ENCODE results near the gene ATP2C2.

The ATP2C2 gene

DNA sequence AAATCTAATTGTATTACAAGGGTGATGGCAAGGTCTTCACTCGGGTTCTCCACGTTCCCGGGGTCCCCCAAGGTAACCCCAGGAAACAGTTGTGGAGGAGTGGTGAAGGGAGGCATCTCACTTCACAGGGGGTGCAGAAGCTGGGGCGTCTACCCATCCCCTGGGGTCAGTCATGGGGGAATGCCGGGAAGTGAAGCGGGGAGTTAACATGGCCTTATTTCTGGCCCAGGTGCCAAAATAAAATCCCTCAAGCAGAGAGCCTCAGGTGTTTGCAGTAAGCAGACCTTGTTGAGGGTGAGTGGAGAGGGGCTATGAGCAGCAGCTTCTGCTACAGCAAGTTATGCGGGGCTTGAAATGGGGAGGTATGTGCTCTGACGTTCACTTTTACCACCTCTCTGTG lies 9.0 kb upstream of the ATP2C2 start:
- TF ChIP-seq SIN3A (IDR thresholded peaks at IDR 0.05; ENCODE audit: borderline replicate concordance, insufficient read depth, low read length) (no peak), FOXP2 (optimal IDR thresholded peaks at IDR 0.05; ENCODE audit: borderline replicate concordance, extremely low read depth, extremely low read length, insufficient read depth) (no peak), POLR2AphosphoS5 (IDR thresholded peaks at IDR 0.05; ENCODE audit: low read depth, low read length) (no peak), TAF1 (IDR thresholded peaks at IDR 0.05; ENCODE audit: borderline replicate concordance, insufficient read depth, low read length) (no peak)
- TF ChIP-seq, protein P1, sequence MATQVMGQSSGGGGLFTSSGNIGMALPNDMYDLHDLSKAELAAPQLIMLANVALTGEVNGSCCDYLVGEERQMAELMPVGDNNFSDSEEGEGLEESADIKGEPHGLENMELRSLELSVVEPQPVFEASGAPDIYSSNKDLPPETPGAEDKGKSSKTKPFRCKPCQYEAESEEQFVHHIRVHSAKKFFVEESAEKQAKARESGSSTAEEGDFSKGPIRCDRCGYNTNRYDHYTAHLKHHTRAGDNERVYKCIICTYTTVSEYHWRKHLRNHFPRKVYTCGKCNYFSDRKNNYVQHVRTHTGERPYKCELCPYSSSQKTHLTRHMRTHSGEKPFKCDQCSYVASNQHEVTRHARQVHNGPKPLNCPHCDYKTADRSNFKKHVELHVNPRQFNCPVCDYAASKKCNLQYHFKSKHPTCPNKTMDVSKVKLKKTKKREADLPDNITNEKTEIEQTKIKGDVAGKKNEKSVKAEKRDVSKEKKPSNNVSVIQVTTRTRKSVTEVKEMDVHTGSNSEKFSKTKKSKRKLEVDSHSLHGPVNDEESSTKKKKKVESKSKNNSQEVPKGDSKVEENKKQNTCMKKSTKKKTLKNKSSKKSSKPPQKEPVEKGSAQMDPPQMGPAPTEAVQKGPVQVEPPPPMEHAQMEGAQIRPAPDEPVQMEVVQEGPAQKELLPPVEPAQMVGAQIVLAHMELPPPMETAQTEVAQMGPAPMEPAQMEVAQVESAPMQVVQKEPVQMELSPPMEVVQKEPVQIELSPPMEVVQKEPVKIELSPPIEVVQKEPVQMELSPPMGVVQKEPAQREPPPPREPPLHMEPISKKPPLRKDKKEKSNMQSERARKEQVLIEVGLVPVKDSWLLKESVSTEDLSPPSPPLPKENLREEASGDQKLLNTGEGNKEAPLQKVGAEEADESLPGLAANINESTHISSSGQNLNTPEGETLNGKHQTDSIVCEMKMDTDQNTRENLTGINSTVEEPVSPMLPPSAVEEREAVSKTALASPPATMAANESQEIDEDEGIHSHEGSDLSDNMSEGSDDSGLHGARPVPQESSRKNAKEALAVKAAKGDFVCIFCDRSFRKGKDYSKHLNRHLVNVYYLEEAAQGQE (IDR thresholded peaks at IDR 0.05; ENCODE audit: insufficient read depth in 1 of 2, low read depth in 2 of 2, low read length in 2 of 2), result no peak

DNA sequence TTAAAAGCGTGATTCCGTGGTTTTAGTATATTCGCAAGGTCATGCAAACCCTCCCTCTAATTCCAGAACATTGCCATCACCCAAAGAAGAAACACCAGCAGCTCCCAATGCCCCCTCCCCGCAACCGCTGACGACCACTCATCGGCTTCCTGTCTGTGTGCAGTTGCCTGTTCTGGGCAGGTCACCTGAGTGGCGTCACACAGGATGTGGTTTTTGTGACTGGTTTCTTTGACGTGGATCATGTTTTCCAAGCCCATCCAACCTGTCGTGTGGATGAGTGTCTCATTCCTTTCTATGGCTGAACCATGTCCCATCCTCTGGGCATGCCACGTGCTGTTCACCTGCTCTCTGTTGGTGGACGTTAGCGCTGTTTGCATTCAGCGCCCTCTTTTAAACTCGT lies 8.2 kb upstream of the ATP2C2 start:
- TF ChIP-seq SIN3A (IDR thresholded peaks at IDR 0.05; ENCODE audit: borderline replicate concordance, insufficient read depth, low read length), result no peak
- TF ChIP-seq TAF1 (IDR thresholded peaks at IDR 0.05; ENCODE audit: borderline replicate concordance, insufficient read depth, low read length), result no peak
- TF ChIP-seq FOXP2 (optimal IDR thresholded peaks at IDR 0.05; ENCODE audit: borderline replicate concordance, extremely low read depth, extremely low read length, insufficient read depth), result no peak

DNA sequence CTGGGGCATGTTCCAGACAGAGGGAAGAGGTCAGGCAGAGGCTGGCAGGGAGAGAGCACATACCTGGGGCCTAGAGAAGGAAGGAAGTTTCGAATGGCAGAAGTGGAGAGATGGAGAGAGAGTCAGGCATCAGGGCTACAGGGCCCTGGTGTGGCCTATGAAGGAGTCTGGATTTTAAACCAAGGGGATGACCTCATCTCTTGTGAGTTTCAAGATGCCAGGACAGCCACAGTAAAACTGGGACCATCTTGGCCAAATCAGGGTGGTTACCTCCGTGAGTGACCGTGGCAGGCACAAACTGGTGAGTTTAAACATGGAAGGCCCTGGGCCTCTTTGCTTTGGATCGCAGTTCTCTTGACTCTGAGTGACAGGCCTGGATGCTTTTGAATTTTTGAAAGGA lies 7.6 kb upstream of the ATP2C2 start:
- no peak for TF ChIP-seq TAF1 (IDR thresholded peaks at IDR 0.05; ENCODE audit: borderline replicate concordance, insufficient read depth, low read length)
- no peak for TF ChIP-seq POLR2AphosphoS5 (IDR thresholded peaks at IDR 0.05; ENCODE audit: low read depth, low read length)
- TF ChIP-seq, protein P1 (IDR thresholded peaks at IDR 0.05; ENCODE audit: insufficient read depth in 1 of 2, low read depth in 2 of 2, low read length in 2 of 2), result no peak
- TF ChIP-seq FOXP2 (optimal IDR thresholded peaks at IDR 0.05; ENCODE audit: borderline replicate concordance, extremely low read depth, extremely low read length, insufficient read depth), result no peak
- no peak for TF ChIP-seq SIN3A (IDR thresholded peaks at IDR 0.05; ENCODE audit: borderline replicate concordance, insufficient read depth, low read length)

DNA sequence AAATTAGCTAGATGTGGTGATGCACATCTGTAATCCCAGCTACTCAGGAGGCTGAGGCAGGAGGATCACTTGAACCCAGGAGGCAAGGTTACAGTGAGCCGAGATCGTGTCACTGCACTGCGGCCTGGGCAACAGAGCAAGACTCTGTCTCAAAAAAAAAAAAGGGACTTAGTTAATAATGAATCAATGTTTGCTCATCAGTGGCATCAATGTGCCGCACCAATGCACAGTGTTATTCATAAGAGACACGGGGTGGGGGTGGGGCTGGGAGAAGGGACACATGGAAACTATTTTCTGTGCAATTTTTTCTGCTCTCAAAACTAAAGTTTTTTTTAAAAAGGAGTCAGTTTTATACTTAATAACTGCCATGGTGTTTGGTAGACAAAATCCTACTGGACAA lies 6.8 kb upstream of the ATP2C2 start:
- TF ChIP-seq TAF1 (IDR thresholded peaks at IDR 0.05; ENCODE audit: borderline replicate concordance, insufficient read depth, low read length) (no peak), POLR2AphosphoS5 (IDR thresholded peaks at IDR 0.05; ENCODE audit: low read depth, low read length) (no peak), SIN3A (IDR thresholded peaks at IDR 0.05; ENCODE audit: borderline replicate concordance, insufficient read depth, low read length) (no peak), FOXP2 (optimal IDR thresholded peaks at IDR 0.05; ENCODE audit: borderline replicate concordance, extremely low read depth, extremely low read length, insufficient read depth) (no peak)
- TF ChIP-seq, protein P1 (IDR thresholded peaks at IDR 0.05; ENCODE audit: insufficient read depth in 1 of 2, low read depth in 2 of 2, low read length in 2 of 2), result no peak

DNA sequence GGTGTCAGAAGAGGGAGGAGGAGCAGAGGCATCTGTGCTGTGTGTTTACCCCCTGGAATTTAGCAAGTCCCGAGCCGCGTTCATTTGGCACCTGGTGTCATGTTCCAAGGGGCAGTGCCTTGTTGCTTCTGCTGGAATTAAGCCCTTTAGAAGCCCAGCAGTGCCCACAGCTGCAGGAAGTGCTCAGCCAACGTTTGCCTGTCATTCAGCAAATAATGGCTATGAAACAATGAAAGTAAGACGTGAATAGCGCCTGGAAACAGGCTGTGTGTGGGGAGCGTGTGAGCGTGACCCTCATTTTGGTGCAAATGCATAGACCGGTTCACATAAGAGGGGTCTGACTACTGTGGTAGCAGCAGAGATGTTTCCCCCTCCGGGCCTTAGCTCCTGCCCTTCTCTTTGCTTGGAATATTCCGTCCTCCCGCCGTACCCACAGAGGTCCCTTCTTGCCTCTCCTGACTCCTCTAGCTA lies 5.8 kb upstream of the ATP2C2 start:
- TF ChIP-seq FOXP2 (optimal IDR thresholded peaks at IDR 0.05; ENCODE audit: borderline replicate concordance, extremely low read depth, extremely low read length, insufficient read depth), result no peak
- no peak for TF ChIP-seq POLR2AphosphoS5 (IDR thresholded peaks at IDR 0.05; ENCODE audit: low read depth, low read length)
- TF ChIP-seq, protein P1 (IDR thresholded peaks at IDR 0.05; ENCODE audit: insufficient read depth in 1 of 2, low read depth in 2 of 2, low read length in 2 of 2), result no peak
- no peak for TF ChIP-seq TAF1 (IDR thresholded peaks at IDR 0.05; ENCODE audit: borderline replicate concordance, insufficient read depth, low read length)
- no peak for TF ChIP-seq SIN3A (IDR thresholded peaks at IDR 0.05; ENCODE audit: borderline replicate concordance, insufficient read depth, low read length)

Measured in PFSK-1 (cell line).